ENCODE measurements around the gene ARPC1B.
A peak's percentile ranks its signal among the peaks of the same experiment; 100 is the strongest.

Gene ARPC1B

GRCh38 chr7:99369767-99370391 lies 4.7 kb upstream of the ARPC1B start:
- in situ Hi-C loops (cut with MboI; ENCODE audit: low pct_unique_long_range_greater_than_20kb, low sequenced_read_pairs, unreplicated experiment) = no loop called here
- DNase-seq (ENCODE audit: low spot score) = no peak
- TF ChIP-seq, protein P1, sequence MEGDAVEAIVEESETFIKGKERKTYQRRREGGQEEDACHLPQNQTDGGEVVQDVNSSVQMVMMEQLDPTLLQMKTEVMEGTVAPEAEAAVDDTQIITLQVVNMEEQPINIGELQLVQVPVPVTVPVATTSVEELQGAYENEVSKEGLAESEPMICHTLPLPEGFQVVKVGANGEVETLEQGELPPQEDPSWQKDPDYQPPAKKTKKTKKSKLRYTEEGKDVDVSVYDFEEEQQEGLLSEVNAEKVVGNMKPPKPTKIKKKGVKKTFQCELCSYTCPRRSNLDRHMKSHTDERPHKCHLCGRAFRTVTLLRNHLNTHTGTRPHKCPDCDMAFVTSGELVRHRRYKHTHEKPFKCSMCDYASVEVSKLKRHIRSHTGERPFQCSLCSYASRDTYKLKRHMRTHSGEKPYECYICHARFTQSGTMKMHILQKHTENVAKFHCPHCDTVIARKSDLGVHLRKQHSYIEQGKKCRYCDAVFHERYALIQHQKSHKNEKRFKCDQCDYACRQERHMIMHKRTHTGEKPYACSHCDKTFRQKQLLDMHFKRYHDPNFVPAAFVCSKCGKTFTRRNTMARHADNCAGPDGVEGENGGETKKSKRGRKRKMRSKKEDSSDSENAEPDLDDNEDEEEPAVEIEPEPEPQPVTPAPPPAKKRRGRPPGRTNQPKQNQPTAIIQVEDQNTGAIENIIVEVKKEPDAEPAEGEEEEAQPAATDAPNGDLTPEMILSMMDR (IDR thresholded peaks at IDR 0.05; ENCODE audit: extremely low read depth, insufficient read depth, missing control alignments) = no peak

GRCh38 chr7:99371376-99371920 lies 3.1 kb upstream of the ARPC1B start:
- no peak for DNase-seq (ENCODE audit: low spot score)
- in situ Hi-C loops (cut with MboI; ENCODE audit: low pct_unique_long_range_greater_than_20kb, low sequenced_read_pairs, unreplicated experiment) = no loop called here
- TF ChIP-seq, protein P1 (IDR thresholded peaks at IDR 0.05; ENCODE audit: extremely low read depth, insufficient read depth, missing control alignments) = no peak

DNA sequence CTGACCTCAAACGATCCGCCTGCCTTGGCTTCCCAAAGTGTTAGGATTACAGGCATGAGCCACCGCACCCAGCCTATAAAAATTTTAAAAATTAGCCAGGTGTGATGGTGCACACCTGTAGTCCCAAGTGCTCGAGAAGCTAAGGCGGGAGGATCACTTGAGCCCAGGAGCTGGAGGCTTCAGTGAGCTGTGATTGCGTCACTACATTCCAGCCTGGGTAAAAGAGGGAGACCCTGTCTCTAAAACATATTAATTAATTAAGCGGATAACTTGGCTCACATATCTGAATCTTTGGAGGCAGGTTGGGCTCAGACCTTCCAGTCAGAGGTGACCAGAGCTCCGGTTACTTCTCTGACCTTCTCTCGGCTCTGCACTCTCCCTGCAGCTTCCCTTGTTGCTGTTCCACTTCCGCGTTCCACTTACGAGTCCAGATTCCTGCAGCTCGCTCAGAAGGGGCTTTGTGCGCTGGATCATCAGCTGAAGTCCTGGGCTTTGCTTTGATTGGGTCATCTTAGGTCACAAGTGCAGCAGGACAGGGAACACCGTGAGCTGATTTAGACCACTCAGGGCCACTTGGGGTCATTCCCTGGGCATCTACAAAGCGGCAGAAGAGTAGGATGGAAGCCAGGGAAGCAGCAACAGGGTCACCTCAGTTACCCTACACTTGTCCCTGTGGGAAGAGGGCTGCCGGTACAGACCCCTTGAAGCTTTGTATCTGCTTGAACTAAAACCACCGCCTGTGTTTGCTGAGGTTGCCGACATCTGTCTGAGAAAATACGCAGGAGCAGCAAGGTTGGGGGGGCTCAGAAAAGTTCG lies 2.0 kb upstream of the ARPC1B start:
- DNase-seq (ENCODE audit: low spot score) = no peak
- in situ Hi-C loops (cut with MboI; ENCODE audit: low pct_unique_long_range_greater_than_20kb, low sequenced_read_pairs, unreplicated experiment) = no loop called here
- TF ChIP-seq, protein P1 (IDR thresholded peaks at IDR 0.05; ENCODE audit: extremely low read depth, insufficient read depth, missing control alignments) = no peak

- in situ Hi-C loops (cut with MboI; ENCODE audit: low pct_unique_long_range_greater_than_20kb, low sequenced_read_pairs, unreplicated experiment) = no loop called here
- TF ChIP-seq, protein P1 (IDR thresholded peaks at IDR 0.05; ENCODE audit: extremely low read depth, insufficient read depth, missing control alignments) = no peak
- no peak for DNase-seq (ENCODE audit: low spot score)
Observed at GRCh38 chr7:99373091-99374066, 1.2 kb upstream of the ARPC1B start.

DNA sequence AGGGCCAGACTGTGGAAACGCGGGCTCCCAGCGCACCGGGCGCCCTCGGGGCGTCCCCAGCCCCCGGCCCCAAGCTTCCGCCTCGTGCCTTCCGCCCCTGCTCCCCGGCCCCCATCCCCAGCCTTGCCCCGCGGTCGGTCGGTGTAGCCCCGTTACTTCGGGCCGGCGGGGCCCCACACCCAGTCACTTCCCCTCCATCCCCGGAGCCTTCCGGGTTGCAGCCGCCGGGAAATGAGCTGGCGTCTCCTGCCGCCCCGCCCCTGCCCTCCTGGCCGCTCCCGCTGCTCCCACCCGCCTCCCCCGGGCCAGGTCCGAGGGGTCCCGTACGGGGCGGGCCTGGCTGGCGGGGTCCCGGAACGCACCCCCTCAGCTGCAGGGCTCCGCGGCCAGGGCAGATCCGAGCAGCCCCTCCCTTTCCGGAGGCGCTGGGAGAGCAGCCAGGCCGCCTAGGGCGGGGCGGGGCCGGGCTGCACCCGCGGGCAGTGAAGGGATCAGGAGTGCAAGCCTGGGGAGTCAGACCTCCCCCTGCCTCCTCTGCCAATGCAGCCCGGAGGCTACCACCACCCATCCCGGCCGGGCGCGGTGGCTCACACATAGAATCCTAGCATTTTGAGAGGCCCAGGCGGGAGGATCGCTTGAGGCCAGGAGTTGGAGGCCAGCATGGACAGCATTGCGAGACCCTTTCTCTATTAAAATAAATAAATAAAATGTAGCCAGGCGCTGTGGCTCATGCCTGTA lies 709 bp downstream of the ARPC1B start:
- TF ChIP-seq, protein P1 (IDR thresholded peaks at IDR 0.05; ENCODE audit: extremely low read depth, insufficient read depth, missing control alignments) = no peak
- in situ Hi-C loops (cut with MboI; ENCODE audit: low pct_unique_long_range_greater_than_20kb, low sequenced_read_pairs, unreplicated experiment) = no loop called here
- DNase-seq (ENCODE audit: low spot score) = peak; percentile 84

All from GM13977 (cell line).